NCI-H774 (cell line): Measurements from ENCODE around the gene AOAH.

ENCODE experiments used
- DNase-seq: peaks from one replicate; lab custom pipeline; 2025; lab: John Stamatoyannopoulos, UW

AOAH gene

GRCh38 chr7:36723951-36724664 lies at the start of gene AOAH:
TSS of gene AOAH (minus strand) at chr7:36724494. CDS start at chr7:36724148, 346 bp downstream.
- no peak for DNase-seq

- DNase-seq = no peak
Observed at GRCh38 chr7:36766451-36766850, 42.2 kb upstream of the AOAH start.

GRCh38 chr7:36765605-36766004 lies 41.3 kb upstream of the AOAH start:
- DNase-seq = no peak

- DNase-seq = no peak
Observed at GRCh38 chr7:36764929-36765328, 40.6 kb upstream of the AOAH start.

- DNase-seq = no peak
Observed at GRCh38 chr7:36763132-36763816, 39.0 kb upstream of the AOAH start.

GRCh38 chr7:36762394-36762793 lies 38.1 kb upstream of the AOAH start:
- no peak for DNase-seq

- no peak for DNase-seq
Observed at GRCh38 chr7:36761835-36762234, 37.5 kb upstream of the AOAH start.

- DNase-seq = no peak
Observed at GRCh38 chr7:36760856-36761762, 36.8 kb upstream of the AOAH start.

- DNase-seq = no peak
Observed at GRCh38 chr7:36758879-36759278, 34.6 kb upstream of the AOAH start.

GRCh38 chr7:36755484-36755883 lies 31.2 kb upstream of the AOAH start:
- no peak for DNase-seq

GRCh38 chr7:36752026-36752711 lies 27.9 kb upstream of the AOAH start:
- DNase-seq = no peak

GRCh38 chr7:36750451-36750850 lies 26.2 kb upstream of the AOAH start:
- DNase-seq = no peak

- DNase-seq = no peak
Observed at GRCh38 chr7:36749282-36749960, 25.1 kb upstream of the AOAH start.

- no peak for DNase-seq
Observed at GRCh38 chr7:36748017-36748487, 23.8 kb upstream of the AOAH start.

- no peak for DNase-seq
Observed at GRCh38 chr7:36747280-36748016, 23.2 kb upstream of the AOAH start.

- DNase-seq = no peak
Observed at GRCh38 chr7:36746347-36746746, 22.1 kb upstream of the AOAH start.

GRCh38 chr7:36742911-36743775 lies 18.8 kb upstream of the AOAH start:
- DNase-seq = no peak

- no peak for DNase-seq
Observed at GRCh38 chr7:36741866-36742265, 17.6 kb upstream of the AOAH start.

GRCh38 chr7:36739351-36739750 lies 15.1 kb upstream of the AOAH start:
- DNase-seq = no peak

- DNase-seq = no peak
Observed at GRCh38 chr7:36736899-36737211, 12.6 kb upstream of the AOAH start.
